NCI-H226 (cell line): Measurements from ENCODE around the gene GNG5.
A peak's percentile ranks its signal among the peaks of the same experiment; 100 is the strongest.
"Not testable (repeated sequence)": the region's sequence is repeated elsewhere in the genome, so short reads cannot be mapped to it uniquely, and the experiment has no call there.

ENCODE experiments used
- DNase-seq: peaks from one replicate; pipeline ENCODE4 v3.0.0-alpha.2; 2015

The GNG5 gene

DNA sequence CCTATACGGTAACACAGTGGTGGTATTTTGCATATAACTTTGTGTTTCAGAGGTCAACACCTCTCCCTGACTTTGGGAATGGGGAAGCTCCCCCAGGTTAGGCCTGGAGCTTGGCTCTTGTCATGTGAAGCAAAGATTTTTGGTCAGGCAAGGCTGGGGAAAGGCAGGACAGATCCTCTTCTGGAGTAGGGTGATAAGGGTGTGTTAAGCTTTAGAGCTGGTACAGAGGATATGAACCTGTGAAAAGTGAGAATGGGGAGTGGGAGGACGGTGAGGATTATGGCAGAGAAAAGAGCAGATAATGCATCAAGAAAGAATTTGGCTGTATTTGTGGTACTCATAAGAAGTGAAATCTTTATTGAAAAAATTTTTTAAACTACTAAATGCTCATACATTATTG, 25.1 kb downstream of the GNG5 start:
- no peak for DNase-seq

DNA sequence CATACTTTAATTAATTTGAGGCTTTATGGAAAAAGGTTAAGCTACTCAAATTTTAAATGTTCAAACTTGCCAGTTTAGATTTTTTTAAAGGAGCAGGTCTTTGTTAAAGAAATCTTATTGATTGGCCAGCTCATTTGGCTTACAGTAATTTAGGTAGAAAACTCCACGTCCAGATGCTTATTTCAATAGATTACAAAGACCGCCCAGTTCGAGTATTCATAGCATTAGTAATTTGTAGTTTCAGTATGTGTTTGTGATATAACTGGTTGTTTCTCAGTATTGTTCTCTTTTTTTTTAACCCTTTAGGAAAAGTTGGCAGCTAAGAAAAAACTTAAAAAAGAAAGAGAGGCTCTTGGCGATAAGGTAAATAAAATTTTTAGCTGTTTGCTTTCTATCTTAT, 25.7 kb downstream of the GNG5 start:
- no peak for DNase-seq

DNA sequence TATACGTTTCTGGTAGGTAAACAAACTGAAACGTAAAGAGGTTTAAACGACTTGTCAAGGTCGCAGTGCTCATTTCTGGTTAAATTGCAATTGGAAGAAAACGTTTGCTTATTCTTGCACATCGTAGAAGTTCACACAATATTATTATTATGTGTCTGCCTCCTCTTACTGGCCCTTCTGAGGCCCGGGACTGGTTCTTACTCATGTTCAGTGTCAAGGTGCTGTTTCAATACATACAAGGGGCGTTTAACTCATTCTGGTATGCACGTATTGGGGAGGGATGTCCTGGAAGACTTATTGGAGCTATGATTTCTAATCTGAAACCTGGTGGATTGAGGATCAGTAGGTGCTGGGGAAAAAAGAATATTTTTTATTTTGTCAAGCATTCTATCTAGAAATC, 26.4 kb downstream of the GNG5 start:
- DNase-seq: no peak

GRCh38 chr1:84478876-84479868, 27.2 kb downstream of the GNG5 start, which contains the start of gene RPF1:
RPF1 (plus strand) TSS chr1:84479266; CDS start chr1:84479282, 16 bp downstream.
- DNase-seq: peak; percentile 77

- DNase-seq: no peak
Measured at GRCh38 chr1:84476225-84476624, 30.2 kb downstream of the GNG5 start.

DNA sequence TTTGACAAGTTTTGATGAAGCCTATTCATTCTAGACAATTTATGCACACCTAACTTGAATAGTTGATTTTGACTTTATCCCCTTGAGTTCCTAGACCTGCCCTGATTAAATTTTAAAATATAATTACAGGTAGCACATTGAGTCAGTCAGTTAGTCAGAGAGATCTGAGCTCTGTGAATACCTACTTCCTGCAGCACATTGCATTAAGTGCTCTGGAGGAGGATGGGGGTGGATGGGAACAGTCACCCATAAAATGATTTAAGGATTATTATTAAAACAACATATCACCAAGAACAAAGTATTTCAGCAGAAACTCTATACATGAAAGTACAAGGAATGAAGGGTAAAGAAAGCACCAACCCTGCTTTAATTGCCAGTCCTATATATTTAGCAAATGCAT, 39.1 kb downstream of the GNG5 start:
- no peak for DNase-seq

- DNase-seq: no peak
Measured at GRCh38 chr1:84462118-84462517, 44.3 kb downstream of the GNG5 start.

DNA sequence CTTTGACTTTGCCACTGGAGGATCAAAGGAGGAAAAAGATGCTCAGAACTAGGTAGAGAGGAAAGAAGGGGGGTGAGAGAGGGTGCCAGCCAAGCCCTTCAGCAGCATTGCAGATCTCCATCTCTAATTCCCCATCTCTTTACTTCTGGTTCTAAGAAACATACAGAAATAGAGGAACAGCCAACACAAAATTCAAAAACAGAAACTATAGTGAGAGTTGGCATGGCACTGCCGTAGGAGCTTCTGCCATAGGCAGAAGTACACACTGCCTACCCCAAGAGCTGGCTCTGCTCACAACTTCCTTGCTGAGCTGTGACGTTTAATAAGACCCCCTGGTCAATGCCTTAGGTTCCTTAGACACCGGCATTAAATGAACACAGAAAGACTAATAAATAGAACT, 53.9 kb downstream of the GNG5 start:
- DNase-seq: no peak

DNA sequence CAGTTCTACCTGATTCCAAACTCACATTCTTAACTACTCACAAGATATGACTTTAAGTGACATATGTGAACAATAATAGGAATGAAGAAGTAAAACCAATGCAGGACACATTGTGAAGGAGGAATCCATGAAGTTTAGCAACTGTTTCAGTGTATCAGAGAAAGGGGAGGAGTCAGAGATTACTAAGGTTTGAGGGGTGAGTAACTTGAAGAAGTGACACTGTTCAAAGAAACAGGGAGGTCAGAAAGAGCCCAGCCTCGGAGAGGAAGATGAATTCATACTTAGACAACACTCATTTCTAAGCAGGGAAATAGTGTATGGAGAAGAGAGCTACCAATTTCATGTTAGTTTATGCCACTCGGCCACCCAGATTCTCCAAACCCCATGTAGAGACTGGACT, 55.5 kb downstream of the GNG5 start:
- no peak for DNase-seq

DNA sequence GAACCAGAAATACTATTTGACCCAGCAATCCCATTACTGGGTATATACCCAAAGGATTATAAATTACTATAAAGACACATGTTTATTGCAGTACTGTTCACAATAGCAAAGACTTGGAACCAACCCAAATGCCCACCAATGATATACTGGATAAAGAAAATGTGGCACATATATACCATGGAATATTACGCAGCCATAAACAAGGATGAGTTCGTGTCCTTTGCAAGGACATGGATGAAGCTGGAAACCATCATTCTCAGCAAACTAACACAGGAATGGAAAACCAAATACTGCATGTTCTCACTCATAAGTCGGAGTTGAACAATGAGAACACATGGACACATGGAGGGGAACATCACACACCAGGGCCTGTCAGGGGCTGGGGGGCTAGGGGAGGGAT, 57.7 kb downstream of the GNG5 start:
- DNase-seq: not testable (repeated sequence)
